Stimulated activated naive CD4-positive, alpha-beta T cell treated with Interleukin-2 at 50 U/mL for 16 hours (primary cell): ENCODE measurements around the gene ATP8B4.
"Not testable (repeated sequence)": the region's sequence is repeated elsewhere in the genome, so short reads cannot be mapped to it uniquely, and the experiment has no call there.

Experiments used
- DNase-seq: peaks from one replicate; lab custom pipeline; 2025; lab: John Stamatoyannopoulos, UW

ATP8B4 gene

GRCh38 chr15:50119063-50120040, at the start of gene ATP8B4:
TSS of gene ATP8B4 (minus strand) at chr15:50119233. CDS start at chr15:50106966, 12,267 bp downstream.
- no peak for DNase-seq

GRCh38 chr15:50168379-50168778, 49.3 kb upstream of the ATP8B4 start:
- DNase-seq = no peak

- DNase-seq = no peak
Measured at GRCh38 chr15:50167110-50167509, 48.1 kb upstream of the ATP8B4 start.

- DNase-seq = no peak
Measured at GRCh38 chr15:50166216-50166615, 47.2 kb upstream of the ATP8B4 start.

GRCh38 chr15:50164458-50164857, 45.4 kb upstream of the ATP8B4 start:
- DNase-seq = no peak

GRCh38 chr15:50163719-50164410, 44.8 kb upstream of the ATP8B4 start:
- no peak for DNase-seq

GRCh38 chr15:50162969-50163718, 44.1 kb upstream of the ATP8B4 start:
- DNase-seq = no peak

- DNase-seq = not testable (repeated sequence)
Measured at GRCh38 chr15:50158236-50158635, 39.2 kb upstream of the ATP8B4 start.

- no peak for DNase-seq
Measured at GRCh38 chr15:50151476-50151875, 32.4 kb upstream of the ATP8B4 start.

- no peak for DNase-seq
Measured at GRCh38 chr15:50150851-50151250, 31.8 kb upstream of the ATP8B4 start.

GRCh38 chr15:50150349-50150748, 31.3 kb upstream of the ATP8B4 start:
- DNase-seq = no peak

GRCh38 chr15:50149090-50149489, 30.1 kb upstream of the ATP8B4 start:
- DNase-seq = no peak

GRCh38 chr15:50148362-50148963, 29.4 kb upstream of the ATP8B4 start:
- no peak for DNase-seq

GRCh38 chr15:50146632-50147031, 27.6 kb upstream of the ATP8B4 start:
- no peak for DNase-seq

- no peak for DNase-seq
Measured at GRCh38 chr15:50145451-50145872, 26.4 kb upstream of the ATP8B4 start.

- no peak for DNase-seq
Measured at GRCh38 chr15:50144341-50145120, 25.5 kb upstream of the ATP8B4 start.

- no peak for DNase-seq
Measured at GRCh38 chr15:50143255-50143860, 24.3 kb upstream of the ATP8B4 start.

- no peak for DNase-seq
Measured at GRCh38 chr15:50141856-50142255, 22.8 kb upstream of the ATP8B4 start.

GRCh38 chr15:50140983-50141382, 21.9 kb upstream of the ATP8B4 start:
- DNase-seq = no peak

- DNase-seq = no peak
Measured at GRCh38 chr15:50140098-50140497, 21.1 kb upstream of the ATP8B4 start.

GRCh38 chr15:50138391-50138790, 19.4 kb upstream of the ATP8B4 start:
- no peak for DNase-seq
